Stimulated activated CD4-positive, alpha-beta T cell treated with anti-CD3 and anti-CD28 coated beads, Interleukin-15, amount 100 ng/mL, for 1 hour (primary cell): ENCODE measurements around the gene ISLR2.
"Not testable (repeated sequence)": the region's sequence is repeated elsewhere in the genome, so short reads cannot be mapped to it uniquely, and the experiment has no call there.

Source experiments
- DNase-seq, 2 donors: peaks; one replicate each; pipeline ENCODE4 v3.0.0-alpha.2; 2020; ENCODE audit warnings: low read depth in 1 of 2, low spot score in 1 of 2

ISLR2 gene

GRCh38 chr15:74156678-74157411 is 26.5 kb downstream of the ISLR2 start:
- DNase-seq: no peak

GRCh38 chr15:74157868-74158827 is 27.8 kb downstream of the ISLR2 start:
- no peak for DNase-seq

- DNase-seq: no peak
Observed at GRCh38 chr15:74158855-74159650, 28.7 kb downstream of the ISLR2 start.

- no peak for DNase-seq
Observed at GRCh38 chr15:74159773-74160172, 29.4 kb downstream of the ISLR2 start.

DNA sequence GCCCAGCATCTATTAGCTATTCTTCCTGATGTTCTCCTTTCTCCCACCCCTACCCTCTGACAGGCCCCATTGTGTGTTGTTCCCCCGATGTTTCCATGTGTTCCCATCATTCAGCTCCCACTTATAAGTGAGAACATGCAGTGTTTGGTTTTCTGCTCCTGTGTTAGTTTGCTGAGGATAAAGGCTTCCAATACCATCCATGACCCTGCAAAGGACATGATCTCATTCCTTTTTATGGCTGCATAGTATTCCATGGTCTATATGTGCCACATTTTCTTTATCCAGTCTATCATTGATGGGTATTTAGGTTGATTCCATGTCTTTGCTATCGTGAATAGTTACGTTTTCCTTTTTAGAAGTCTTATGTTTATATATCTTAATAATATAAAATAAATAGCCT is 30.0 kb downstream of the ISLR2 start:
- not testable (repeated sequence) for DNase-seq

DNA sequence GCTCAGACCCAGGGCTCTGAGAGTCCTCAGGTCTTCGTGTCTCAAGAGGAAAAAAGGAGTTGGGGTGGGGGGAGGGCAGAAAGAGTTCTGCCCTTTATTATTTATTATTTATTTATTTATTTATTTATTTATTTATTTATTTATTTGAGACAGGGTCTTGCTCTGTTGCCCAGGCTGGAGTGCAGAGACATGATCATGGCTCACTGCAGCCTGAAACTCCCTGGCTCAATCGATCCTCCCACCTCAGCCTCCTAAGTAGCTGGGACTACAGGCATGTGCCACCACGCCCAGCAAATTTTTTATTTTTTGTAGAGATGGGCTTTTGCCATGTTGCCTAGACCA is 31.8 kb downstream of the ISLR2 start:
- DNase-seq: not testable (repeated sequence)

DNA sequence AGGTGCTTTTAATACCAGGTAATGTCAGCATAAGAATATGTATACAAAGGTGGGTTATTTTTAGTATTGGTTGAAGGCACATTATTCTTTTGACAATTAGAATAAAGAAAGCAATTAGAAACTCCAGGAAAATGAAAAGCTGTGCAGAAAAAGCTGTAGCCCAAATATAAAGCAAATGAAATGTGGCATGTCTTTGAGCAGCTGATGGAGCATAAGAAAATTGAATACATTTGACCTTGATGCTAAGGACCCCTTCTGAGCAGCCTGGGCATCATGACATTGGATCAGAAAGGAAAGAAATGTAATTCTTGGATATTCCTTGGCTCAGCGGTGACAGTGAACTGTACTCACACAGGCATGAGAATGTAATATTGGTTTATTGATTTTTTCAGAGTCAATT is 35.1 kb downstream of the ISLR2 start:
- DNase-seq: no peak

- no peak for DNase-seq
Observed at GRCh38 chr15:74167891-74168331, 37.5 kb downstream of the ISLR2 start.

GRCh38 chr15:74168711-74169126 is 38.3 kb downstream of the ISLR2 start:
- no peak for DNase-seq

- no peak for DNase-seq
Observed at GRCh38 chr15:74170071-74170844, 39.9 kb downstream of the ISLR2 start.

DNA sequence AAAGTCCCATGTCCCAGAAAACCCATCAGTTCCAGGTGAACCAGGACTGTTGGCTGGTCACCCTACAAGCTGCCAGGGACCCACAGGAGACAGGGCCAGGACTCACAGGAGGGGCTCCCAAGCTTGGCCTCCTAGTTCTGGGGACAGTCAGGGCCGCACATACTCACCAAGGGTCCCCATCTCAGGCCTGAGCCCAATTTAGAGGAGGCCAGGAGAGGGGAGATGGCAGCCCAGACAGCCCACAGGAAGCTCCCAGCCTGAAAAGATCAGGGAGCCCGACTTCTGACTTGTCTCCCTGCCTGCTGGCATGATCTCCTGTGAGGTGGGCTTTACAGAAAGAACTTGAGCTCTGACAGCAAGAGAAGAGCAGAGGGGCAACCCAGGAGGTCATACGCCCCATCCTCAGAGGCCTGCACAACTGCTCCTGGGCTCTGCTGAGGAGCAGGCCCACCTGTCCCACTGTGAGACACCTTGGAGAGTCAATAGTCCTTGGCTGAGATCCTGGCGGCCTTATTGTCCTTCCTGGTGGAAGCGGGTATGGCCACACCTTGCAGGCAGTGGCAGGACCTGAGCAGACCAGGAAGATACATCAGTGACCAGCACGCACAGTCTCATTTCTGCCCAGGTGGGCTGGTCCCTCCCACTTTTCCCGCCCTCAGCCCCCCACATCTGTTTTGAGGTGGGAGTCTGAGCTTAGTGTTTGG is 40.6 kb downstream of the ISLR2 start:
- DNase-seq: no peak

DNA sequence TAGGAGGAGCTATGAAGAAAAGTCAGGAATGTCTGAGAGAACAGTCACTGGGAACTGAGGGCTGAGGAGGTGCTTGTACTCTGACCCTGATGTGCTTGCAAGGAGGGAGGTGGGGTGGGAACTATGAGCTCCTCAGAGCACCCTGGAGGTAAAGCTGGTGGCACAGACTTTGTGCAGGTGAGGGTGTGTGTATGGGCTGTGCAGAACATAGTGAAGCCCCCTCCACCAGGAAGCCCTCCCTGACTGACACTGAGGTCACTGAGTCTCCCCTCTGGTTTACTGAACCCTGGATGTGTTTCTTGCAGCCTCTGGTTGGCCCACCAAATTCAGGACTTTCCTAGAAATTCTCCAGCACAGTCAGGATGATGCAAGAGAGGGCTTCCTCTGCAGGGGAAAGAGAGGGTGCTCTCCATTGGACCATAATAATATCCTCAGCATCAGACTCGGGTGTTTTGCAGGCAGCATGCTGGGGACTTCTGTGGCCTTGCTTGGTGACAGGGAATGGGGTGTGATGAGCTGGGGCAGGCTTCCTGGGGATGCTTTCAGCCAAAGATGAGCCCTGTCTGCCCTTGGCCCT is 41.7 kb downstream of the ISLR2 start:
- DNase-seq: no peak

DNA sequence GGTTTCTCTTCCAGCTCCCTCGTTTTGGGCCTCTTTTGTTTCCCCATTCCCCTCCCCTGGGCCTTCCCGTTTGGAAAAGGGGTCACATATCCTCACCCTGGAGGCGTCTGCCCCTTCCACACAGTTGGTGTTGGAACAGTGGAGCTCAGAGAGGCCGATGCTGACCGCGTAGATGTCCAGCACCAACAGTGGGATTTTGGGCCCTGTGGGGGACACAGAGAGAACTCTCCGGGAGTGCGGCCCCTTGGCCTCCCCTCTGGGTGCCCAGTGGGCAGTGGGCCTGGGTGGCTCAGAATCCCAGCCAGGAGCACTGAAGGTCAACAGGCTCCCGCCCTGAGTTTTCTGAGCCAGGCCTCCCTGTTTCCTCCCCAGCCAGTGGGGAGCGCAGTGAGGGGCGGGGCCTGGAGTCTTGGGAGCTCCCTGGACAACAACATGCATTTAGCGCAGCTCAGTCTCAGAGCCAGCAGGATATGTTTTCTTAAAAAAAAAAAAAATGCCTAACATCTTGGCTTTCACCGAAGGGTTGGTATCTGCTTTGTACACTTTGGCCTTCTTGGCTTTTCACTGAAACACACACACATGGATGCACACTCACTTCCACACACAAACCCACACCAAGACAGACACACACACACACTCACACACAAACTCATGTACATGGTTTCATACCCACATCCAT is 42.5 kb downstream of the ISLR2 start:
- no peak for DNase-seq

DNA sequence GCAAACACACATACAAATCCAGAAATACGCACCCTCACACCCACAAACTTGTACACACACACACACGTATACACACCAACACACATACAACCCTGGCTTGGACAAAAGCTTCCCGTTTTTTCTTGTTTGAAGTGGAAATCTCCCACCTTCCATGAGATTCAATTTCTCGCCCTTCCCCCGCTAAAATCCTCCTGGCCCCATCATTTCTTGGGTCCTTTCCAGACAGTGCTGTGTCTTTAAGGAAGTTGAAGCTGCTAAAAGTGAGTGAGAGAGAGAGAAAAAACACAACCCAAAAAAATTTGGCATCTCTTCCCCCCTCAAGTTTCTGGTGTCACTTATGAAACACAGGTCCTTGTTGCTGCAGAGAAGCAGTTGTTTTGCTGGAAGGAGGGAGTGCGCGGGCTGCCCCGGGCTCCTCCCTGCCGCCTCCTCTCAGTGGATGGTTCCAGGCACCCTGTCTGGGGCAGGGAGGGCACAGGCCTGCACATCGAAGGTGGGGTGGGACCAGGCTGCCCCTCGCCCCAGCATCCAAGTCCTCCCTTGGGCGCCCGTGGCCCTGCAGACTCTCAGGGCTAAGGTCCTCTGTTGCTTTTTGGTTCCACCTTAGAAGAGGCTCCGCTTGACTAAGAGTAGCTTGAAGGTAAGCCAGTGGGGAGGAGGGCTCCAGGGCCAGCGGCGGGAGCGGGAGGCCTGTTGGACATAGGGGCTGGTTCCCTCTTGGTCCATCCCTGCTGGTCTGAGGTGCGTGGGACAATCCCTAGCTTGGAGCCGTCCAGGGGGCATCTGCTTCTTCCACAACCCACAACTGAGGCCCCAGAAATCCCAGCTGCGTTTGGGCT is 43.2 kb downstream of the ISLR2 start, which contains the start of gene ISLR:
Gene ISLR (plus strand): TSS at position 331 of the 839 bp plus-strand sequence. CDS start 1,149 bp downstream, outside the sequence.
- no peak for DNase-seq

DNA sequence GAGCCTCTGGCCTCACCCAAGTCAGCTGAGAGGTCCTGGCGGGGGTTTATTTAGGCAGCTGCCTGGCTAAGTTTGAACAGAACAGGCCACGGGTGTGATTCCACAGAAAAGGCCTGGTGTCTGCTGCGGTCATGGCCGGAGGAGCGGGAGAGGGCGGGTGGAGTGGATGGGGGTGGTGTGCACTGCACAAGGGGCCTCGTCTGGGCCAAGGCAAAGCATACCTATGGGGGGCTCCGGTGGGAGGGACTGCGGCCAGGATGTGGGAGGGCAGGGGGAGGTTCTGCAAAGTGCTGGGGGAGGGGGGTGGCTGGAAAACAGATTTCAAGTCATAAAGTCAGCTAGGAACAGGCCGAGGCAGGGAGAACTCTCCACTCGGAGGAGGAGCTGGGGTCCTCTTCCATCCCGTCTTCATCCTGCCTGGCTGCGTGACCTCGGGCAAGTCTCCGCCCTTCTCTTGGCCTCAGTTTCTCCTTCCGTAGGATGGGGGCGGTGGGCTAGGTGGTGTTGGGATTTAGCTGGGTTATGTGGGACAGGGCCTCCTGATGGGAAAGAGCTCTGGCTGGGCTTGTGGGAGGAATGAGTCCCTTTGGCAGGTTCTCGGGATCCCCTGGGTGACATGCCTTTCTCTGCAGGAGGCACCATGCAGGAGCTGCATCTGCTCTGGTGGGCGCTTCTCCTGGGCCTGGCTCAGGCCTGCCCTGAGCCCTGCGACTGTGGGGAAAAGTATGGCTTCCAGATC is 44.0 kb downstream of the ISLR2 start:
- DNase-seq: no peak

DNA sequence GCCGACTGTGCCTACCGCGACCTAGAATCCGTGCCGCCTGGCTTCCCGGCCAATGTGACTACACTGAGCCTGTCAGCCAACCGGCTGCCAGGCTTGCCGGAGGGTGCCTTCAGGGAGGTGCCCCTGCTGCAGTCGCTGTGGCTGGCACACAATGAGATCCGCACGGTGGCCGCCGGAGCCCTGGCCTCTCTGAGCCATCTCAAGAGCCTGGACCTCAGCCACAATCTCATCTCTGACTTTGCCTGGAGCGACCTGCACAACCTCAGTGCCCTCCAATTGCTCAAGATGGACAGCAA is 44.5 kb downstream of the ISLR2 start:
- no peak for DNase-seq
